A549 (cell line): ENCODE results near the gene TCF12.

Experiments used
- CHD4 ChIP-seq: fragments of 200-600 bp; sonication (generic); IDR thresholded peaks from 2 replicates; pipeline ENCODE4 v1.6.1; 2016; ENCODE audit warnings: antibody characterized with exemption, mild to moderate bottlenecking, borderline replicate concordance
- CTCF ChIP-seq: fragments of >200 bp; sonication (Bioruptor Twin); formaldehyde crosslinking; IDR thresholded peaks from 3 replicates; pipeline ENCODE4 v1.5.1; 2016
- EP300 ChIP-seq, 2 experiments: fragments of >200 bp; sonication (Bioruptor Twin); formaldehyde crosslinking; IDR thresholded peaks; 2 replicates in 1 of 2; 3 replicates in 1 of 2; pipeline ENCODE4 v1.6.1; 2016 to 2017
- POLR2A ChIP-seq: IDR thresholded peaks from 2 replicates; pipeline ENCODE4 v1.6.1; 2012; ENCODE audit warnings: mild to moderate bottlenecking, low read length

GRCh38 chr15:56967336-56967735 is 48.9 kb downstream of the TCF12 start:
- TF ChIP-seq CTCF (no peak), POLR2A (no peak), EP300 (IDR thresholded peaks at IDR 0.05) (no peak), CHD4 (no peak)
